Measurements from ENCODE around the gene COX19.

GRCh38 chr7:988426-988911, 13.1 kb upstream of the COX19 start:
- TF ChIP-seq EZH2phosphoT487 (IDR thresholded peaks at IDR 0.05; ENCODE audit: low read length) (no peak), CTCF (IDR thresholded peaks at IDR 0.05; ENCODE audit: low read length) (no peak), EZH2 (optimal IDR thresholded peaks at IDR 0.05; ENCODE audit: low read depth, low read length) (no peak)
